NCI-H1694 (cell line): ENCODE measurements around the gene SLC1A1.

Experiments used
- DNase-seq: peaks from one replicate; lab custom pipeline; 2025; lab: John Stamatoyannopoulos, UW

Gene SLC1A1

GRCh38 chr9:4489919-4490704 is at the start of gene SLC1A1:
TSS of gene SLC1A1 (plus strand) at chr9:4490468. CDS start at chr9:4490680, 212 bp downstream.
- peak; percentile 41 for DNase-seq

- no peak for DNase-seq
Measured at GRCh38 chr9:4442806-4443205, 47.5 kb upstream of the SLC1A1 start.

- DNase-seq, result no peak
Measured at GRCh38 chr9:4443439-4443838, 46.8 kb upstream of the SLC1A1 start.

DNA sequence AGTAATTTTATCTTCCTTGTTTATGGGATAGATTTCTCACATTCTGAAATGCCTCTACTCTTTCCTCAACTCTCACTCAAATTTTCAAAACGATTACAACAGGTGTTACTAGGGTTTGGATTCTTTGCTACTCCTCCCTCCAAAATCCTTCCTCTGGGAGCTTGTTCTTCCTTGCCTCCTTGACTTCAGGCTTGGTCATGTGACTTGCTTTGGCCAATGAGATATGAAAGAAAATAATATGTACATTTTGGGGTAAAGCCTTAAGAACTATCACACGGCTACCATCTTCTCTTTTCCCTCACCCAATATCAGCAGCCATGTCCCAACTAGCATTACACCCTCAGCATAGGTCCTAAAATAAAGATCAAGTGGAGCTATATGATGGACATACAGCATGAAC is 28.8 kb upstream of the SLC1A1 start:
- no peak for DNase-seq

- no peak for DNase-seq
Measured at GRCh38 chr9:4463824-4464223, 26.4 kb upstream of the SLC1A1 start.

DNA sequence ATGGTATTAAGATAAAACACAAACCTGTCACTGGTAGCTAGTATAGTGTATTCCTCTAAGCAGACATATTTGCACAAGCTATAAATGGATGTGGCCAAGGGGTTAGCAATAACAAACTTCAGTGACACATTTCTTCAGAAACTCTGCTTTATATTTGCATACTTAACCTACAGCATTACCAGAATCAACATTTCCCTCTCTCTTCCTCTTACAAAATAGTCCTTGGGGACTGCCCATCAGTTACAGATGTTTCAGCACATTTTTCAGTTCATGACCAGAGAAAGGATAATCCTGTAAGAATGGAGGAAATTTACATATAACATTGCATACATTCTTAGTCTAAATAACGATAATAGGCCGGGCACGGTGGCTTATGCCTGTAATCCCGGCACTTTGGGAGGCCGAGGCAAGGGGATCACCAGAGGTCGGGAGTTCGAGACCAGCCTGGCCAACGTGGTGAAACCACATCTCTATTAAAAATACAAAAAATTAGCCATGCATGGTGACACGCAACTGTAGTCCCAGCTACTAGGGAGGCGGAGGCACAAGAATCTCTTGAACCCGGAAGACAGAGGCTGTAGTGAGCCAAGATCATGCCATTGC is 25.3 kb upstream of the SLC1A1 start:
- DNase-seq, result no peak

DNA sequence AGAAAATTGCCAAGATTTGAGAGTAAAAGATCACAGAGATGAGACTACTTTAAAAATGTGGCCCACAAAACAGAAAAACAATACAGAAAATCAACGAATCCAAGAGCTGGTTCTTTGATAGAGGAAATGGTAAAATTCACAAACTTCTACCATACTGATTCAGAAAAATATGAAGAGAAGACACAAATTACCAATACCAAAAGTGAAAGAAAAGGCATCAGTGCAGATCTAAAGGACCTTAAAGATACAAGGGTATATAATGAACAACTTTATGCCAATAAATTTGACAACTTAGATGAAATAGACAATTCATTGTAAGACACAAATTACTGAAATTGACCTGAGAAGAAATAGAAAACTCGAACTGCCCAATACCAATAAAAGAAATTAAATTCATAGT is 24.4 kb upstream of the SLC1A1 start:
- no peak for DNase-seq

GRCh38 chr9:4475301-4475700 is 15.0 kb upstream of the SLC1A1 start:
- no peak for DNase-seq

DNA sequence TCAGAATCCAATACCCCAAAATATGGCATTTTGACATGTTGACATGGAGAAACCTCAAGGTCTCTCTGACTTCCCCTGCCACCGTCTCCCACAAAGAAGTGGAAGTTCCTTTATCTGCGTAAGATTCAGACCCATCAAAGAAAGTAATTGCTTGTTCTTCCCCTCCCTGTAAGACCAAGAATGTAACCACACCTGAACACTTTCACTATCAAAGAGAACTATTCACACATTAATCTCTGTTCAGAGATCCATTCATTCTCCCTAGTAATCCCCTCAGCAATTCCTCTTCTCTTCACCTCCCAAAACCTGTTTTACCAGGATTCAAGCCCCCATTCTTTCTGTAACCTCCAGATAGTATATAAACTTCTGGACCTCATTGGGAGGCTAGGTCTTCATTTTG is 4.1 kb upstream of the SLC1A1 start:
- DNase-seq, result no peak

DNA sequence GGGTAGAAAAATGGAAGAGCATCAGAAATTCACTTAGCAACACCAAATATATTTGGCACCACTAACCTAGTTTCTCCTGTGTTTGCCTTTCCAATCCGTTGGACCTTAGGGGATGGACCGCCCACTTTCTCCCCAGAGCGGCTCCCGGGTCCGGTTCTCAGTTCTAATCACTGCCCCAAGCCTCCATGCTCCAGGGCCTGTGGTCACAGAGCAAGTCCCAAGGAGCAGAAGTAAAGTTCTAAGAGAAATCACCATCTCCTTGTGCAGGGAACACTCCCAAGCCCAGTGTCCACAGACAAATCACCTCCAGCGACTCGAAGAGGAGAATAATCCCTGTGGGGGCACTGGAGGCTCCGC is 728 bp upstream of the SLC1A1 start:
- no peak for DNase-seq

GRCh38 chr9:4490705-4491625 is 697 bp downstream of the SLC1A1 start:
- no peak for DNase-seq

DNA sequence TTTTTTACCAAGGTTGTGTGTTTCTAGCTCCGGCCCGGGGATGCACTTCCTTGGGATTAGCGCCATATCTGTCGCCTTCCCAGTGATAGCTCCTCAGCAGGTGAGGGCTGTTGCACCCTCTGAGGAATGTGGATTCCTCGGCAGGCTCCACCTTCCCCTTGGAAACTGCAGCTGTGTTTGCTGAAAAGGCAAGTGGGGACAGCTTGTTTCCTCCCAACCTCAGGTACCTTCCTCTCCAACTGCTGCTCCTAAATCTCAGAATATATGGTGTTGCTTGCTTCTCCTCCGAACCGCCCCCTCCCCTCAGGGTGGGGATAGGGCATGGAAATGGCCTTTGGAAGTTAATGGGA is 1.3 kb downstream of the SLC1A1 start:
- no peak for DNase-seq

DNA sequence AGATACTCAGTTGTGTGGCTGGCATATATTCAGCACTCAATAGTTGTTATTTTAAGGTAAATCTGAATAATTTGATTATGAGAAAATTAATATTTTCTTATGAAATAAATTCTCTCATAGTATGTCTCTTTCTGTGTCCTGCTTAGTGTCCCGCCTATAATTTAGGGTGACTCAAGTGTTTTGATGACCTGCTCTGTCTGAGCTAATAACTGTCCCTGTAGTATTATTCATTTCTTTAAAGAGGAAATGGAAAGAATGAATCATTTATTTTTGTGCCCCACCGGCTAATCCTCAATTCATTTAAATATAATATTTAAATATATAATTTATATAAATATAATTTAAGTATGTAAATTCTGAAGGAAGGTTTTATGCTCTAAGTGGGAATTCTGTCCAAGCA is 4.1 kb downstream of the SLC1A1 start:
- DNase-seq, result no peak

DNA sequence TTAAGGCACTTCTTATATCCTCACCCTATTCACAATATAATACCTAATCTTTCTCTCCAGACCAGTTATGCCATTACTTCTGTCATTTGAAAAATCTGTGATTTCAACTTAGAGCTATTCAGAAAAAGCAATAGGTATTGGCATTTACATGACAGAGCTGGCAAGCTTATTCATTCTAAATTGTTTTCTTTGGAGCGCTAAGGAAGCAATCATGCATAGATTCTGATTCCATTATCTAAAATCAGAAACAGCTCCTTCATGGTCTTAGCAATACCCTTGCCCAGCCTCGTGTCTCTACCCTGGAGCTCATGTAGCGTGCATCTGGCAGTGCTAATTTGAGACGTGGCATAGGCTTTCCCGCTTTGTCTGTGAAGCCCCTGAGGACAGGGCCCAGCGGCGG is 4.5 kb downstream of the SLC1A1 start:
- no peak for DNase-seq

GRCh38 chr9:4495537-4495936 is 5.3 kb downstream of the SLC1A1 start:
- DNase-seq, result no peak

DNA sequence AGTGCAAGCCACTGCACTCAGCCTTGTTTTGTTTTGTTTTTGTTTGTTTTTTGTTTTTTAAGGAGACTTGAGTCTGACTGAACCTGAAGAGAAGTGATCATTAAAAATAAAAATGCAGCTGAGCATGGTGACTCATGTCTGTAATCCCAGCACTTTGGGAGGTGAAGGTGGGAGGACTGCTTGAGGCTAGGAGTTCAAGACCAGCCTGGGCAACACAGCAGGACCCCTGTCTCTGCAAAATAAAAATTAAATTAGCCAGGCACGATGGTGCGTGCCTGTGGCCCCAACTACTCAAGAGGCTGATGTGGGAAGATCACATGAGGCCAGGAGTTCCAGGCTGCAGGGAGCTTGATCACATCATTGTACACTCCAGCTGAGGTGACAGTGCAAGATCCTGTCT is 6.2 kb downstream of the SLC1A1 start:
- no peak for DNase-seq

- no peak for DNase-seq
Measured at GRCh38 chr9:4497395-4497794, 7.1 kb downstream of the SLC1A1 start.

DNA sequence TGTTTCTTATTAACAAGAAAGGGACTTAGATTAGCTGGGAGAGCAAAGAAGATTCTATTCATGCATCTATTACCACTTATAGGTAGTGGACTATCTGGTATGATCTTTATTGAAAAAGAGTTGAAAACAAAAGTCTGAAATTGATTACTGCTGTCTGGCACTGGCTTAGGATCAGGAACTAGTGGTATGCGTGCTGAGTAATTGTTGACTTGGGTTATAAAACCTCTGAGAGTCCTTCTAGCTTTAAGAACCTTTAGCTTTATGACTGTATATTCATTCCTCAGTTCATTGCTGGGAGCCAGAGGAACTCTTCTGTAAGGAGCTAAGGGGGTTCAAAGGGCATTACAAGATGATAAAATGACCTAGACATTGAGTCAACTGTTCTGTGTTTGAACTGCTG is 7.6 kb downstream of the SLC1A1 start:
- no peak for DNase-seq

GRCh38 chr9:4499917-4500316 is 9.6 kb downstream of the SLC1A1 start:
- DNase-seq, result no peak

DNA sequence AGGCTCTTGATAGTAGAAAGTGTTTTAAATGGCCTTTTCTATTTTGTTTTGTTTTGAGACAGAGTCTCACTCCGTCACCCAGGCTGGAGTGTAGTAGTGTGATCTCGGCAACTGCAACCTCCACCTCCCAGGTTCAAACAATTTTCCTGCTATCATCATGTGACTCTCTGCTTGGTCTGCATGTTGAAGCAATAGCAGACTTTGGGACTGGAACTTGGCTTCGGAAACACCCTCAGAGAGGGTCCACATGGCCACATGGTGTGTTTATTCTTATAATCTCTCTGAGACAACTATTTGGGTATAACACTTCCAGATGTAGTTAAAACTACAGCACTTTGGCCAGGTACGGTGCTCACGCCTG is 10.9 kb downstream of the SLC1A1 start:
- no peak for DNase-seq

DNA sequence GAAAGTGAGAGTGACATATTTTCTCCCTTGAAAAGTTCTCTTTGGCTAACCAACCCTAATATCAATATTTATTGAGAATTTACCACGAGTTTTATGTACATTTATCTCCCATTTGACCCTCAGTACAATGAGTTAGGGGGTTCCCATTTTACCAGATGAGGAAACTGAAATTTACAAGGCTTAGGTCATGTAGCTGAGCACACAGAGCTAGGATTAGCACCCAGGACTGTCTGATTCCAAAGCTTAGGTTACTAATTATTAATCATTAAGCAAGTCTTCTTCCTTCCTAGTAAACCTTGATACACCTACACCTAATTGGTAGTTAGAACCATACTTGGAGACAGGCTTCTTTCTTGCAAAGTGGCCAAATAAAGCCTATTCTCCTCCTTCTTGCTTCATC is 12.2 kb downstream of the SLC1A1 start:
- no peak for DNase-seq

DNA sequence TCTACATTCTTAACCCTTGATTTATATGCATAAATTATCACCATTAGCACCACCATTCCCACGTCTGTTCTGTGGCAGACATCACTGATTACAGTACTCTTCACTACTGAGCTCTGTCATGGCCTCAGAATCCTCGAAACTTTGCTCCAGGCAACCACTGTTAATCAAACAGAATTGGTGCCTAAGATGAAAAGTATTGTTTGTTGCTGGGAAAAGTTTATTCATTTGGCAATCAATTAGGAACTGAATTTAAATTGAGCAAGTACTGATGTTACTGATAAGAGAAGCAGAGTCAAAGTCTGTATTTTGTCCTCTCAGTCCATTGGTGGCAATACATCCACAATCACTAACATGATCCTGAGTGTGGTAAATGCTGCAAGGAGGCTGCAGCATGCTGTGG is 12.8 kb downstream of the SLC1A1 start:
- no peak for DNase-seq

DNA sequence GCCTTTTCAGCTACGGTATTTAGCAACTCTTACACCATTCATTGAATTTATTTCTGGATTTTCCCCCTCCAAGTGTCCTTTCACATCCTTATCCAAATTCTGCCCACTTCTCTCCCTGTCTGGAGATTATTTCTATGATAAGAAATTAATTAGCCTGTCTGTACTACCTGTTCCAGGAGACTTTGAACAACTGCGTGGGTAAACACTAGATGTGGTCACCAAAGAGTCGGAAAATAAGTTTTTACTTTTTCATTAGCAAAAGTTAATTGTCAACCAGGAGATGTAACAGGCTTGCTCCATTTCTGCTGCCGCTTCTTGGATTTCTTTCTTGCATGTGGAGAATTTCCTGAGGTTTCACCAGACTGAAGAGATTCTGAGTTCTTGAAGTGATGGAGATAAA is 14.0 kb downstream of the SLC1A1 start:
- DNase-seq, result no peak
